ENCODE data around the gene DPYSL3.

- TF ChIP-seq PKNOX1 (IDR thresholded peaks at IDR 0.05) (no peak), NFRKB (IDR thresholded peaks at IDR 0.05) (no peak), SP1 (IDR thresholded peaks at IDR 0.05) (no peak), FOXA1 (IDR thresholded peaks at IDR 0.05) (no peak), ZNF384 (IDR thresholded peaks at IDR 0.05) (no peak), FOXM1 (IDR thresholded peaks at IDR 0.05; ENCODE audit: borderline replicate concordance) (no peak)
Observed at GRCh38 chr5:147348046-147348445, 161.8 kb downstream of the DPYSL3 start.
